ENCODE results near the gene GAS2.

DNA sequence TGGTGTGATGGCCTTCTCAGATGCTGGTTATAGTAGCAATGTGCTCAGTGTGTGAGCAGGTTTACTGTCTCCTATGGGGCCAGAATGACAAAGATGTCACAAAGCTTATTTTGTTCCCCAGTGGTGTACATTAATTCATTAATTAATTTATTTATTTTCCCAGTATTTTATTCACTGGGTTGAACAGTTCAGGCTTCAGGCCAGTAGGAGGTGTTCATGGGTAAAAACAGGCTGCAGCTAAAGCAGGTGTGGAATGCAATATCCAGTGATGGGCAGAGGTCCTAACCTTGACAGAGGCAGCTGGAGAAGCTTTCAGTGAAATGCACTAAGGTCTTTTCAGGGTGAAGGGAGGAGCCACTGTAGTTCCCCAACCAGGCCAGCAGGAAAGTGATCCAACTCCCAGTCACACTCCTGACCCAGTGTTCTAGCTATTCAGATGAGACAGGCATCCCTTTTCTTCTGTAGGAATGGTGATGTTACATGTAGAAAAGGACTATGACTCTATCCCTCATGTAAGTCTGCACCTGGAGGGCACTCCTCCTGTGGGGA lies 33.0 kb upstream of the GAS2 start:
- TF ChIP-seq, protein P1, sequence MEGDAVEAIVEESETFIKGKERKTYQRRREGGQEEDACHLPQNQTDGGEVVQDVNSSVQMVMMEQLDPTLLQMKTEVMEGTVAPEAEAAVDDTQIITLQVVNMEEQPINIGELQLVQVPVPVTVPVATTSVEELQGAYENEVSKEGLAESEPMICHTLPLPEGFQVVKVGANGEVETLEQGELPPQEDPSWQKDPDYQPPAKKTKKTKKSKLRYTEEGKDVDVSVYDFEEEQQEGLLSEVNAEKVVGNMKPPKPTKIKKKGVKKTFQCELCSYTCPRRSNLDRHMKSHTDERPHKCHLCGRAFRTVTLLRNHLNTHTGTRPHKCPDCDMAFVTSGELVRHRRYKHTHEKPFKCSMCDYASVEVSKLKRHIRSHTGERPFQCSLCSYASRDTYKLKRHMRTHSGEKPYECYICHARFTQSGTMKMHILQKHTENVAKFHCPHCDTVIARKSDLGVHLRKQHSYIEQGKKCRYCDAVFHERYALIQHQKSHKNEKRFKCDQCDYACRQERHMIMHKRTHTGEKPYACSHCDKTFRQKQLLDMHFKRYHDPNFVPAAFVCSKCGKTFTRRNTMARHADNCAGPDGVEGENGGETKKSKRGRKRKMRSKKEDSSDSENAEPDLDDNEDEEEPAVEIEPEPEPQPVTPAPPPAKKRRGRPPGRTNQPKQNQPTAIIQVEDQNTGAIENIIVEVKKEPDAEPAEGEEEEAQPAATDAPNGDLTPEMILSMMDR (IDR thresholded peaks at IDR 0.05; ENCODE audit: low read length), result no peak
- no peak for TF ChIP-seq EZH2 (IDR thresholded peaks at IDR 0.05; ENCODE audit: borderline replicate concordance, low read length)

Measured in OCI-LY1 (cell line).